GM19463 (cell line): Measurements from ENCODE around the gene PDE6H.

ENCODE experiments used
- ATAC-seq: cut with Tn5 transposase; IDR thresholded peaks from one replicate; pipeline ENCODE4 v1.9.1; 2021; ENCODE audit warnings: mild to moderate bottlenecking, moderate library complexity; ENCODE audit not compliant: unreplicated experiment

PDE6H gene

DNA sequence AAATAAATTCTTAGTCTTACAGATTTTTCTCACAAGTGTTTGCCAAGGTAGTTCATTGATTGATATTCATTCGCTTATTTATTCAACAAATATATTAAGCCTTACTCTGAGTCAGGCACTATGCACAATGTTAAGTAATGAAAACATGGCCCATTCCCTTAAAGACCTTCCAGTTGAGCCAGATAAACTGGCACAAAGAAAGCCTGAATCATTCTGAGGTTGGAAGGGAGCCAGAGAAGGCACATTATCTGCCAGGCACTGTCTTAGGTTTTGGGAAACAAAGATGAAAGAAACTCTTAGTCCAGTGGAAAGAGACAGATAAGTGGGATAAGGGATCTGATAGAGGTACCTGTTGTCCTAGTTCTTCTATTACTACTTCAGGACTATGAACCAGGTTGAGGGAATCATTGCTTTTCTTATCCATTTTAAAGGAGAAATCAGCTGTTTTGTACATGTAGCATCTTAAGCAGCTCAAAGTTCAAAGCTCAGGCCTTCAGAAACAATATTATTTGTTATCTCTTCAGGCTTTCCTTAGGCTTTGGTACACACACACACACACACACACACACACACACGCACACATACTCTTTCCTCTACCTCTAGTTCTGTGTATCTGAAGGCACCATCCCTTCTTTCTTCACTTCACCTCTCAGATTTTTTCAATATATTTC, 27.0 kb downstream of the PDE6H start:
- no peak for ATAC-seq

DNA sequence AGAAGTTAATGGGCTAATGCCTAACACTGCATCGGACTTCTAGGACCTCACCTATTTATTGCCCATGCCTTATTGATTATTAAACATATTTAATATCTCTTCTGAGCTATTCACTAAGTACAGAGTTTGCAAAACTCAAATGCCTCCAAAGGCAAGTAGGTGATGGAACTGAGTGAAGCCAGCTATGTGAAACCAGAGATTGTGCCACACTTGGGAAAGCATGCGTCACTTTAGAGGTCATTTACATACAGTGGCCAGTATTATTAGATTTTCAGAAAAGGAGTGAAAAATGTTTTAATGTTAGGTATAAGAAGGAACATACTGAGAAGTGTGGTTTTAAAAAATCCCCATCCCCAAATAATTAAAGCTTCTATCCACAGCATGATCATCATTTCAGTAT, 27.7 kb downstream of the PDE6H start:
- ATAC-seq, result no peak

DNA sequence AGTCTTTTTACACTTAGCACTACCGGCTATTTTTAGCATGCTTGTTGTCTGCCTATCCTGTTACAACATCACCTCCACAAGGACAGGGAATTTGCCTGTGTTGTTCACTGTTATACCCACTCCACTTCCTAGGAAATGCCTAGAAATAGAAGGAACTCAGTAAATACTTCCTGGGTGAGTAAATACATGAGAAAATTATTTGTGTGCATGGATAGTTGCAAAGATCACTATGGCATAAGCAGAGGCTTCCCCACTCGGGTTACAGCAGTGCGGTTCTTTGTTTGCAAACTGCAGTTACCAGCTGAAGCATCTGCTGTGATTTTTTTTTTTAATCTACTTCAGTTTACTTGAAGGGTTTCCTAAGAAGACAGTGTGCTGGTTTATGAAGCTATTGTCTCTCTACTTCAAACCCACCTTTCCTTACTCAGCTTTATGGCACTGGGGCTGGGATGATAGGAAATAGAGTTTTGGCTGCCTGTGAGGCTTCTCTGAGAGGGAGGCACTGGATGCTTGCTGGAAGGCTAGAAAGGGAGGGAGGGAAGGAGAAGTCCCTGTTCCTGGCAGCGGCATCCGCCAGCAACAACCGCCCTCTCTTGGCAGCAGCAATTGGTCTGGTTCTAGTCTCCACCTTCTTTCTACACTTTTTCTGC, 29.0 kb downstream of the PDE6H start:
- ATAC-seq, result no peak

DNA sequence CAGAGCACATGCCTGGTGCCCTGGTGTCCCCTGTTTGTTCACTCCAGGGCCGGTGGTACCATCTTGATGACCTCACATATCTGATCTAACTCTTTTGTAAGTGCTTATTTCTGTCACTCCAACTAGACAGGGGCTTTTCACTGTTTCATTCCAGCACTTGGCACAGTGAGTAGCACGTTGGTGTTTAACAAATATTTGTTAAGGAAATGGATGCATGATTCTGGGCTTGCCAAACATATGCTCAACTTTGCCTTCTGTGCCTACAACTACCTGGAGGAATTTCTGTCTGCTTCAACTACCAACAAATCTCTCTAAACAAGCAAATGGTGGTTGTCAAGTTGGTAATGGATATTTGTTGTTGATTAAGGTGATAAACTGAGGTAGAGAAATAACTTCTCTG, 31.6 kb downstream of the PDE6H start:
- no peak for ATAC-seq

DNA sequence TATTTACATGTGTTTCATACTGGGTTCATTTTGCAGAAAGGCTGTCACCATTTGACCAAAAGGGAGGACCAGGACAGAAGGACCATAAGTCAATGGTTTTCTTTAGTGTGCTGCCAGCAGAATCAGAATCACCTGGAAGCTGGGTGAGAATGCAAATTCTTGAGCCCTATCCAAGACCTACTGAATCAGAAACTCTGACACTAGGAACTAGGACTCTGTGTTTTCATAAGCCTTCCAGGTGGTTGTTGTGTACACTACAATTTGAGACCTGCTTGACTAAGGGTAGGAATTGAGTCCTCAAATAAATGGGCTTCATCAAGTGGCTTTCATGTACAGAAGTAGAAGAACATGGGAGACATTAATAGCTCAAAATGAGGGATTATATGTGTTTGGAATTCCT, 32.2 kb downstream of the PDE6H start:
- ATAC-seq, result no peak

DNA sequence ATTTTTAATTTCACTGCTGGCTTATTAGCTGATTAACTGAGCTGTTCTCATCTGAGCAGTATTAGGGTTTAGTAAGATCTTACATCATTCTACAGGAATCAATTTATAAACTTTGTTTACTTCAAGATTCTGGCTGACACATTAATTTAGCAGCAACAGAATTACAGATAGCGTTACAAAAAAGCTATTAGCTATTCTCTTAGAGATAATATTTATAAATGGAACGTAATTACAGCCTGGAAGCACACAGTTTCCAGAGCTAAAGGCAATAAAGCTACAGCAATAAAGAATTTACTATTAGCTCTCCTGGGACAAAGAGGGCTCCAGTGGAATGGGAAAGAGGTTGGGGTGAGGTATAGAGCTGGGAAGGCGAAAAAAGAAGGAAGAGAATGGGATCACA, 34.7 kb downstream of the PDE6H start:
- no peak for ATAC-seq

DNA sequence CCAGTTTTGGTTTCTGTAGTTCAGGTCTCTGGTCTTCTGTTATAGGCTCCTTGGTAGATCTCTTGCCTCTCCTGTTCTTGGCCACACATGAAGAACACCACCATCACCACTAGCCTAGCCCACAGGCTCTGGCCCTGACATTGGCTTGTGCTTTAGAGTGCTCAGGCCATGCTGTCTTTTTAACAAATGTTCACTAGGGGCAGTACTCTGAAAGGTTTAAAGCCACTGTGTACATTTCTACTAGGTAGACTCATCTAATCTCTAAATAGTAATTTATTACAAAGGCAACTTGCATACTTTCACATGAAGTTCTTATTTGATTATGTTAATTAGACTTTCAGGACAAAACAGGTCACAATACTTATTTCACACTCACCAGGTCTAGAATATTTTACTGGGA, 38.3 kb downstream of the PDE6H start:
- no peak for ATAC-seq

DNA sequence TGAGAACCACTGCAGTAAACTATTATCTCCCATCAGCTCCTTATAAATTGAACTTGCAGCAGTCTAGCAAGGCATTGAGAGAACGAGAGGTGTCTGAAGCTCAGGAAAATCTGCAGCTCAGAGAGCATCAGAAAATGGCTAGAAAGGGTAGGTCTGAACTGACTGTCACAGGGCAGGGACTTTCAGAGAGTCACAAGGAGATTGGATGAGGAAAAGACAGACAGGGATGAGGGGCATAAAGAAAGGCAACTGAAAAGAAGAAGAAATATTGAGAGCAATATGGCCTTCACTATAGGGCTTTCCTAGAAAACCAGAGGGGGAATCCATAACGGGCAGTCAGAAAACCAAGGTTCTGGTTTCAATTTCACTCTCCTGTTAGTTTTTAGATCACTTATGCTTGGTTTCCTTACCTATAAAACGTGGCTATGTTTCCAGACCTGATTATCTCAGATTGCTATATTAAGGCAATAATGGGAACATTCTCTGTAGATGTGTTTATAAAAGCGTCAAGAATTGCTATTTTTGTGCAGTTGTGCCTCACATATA, 40.9 kb downstream of the PDE6H start:
- ATAC-seq, result no peak

DNA sequence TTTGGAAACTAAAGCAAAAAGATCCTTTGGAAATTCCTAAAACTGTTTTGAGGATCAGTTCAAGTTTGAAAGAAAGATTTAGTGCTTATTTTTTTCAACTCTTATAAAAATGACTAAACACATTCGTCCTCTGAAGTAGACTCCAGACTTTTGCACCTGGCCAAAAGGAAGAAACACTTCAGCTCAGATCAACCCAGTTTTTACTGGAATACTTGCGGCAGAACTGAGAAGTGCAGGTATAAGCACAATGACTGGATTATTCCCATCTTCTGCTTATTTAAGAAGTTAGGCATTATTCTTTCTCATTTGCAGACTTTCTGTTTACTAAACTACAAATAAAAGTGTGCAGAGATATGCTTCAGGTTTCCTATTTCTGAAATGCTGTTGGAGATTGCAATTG, 41.9 kb downstream of the PDE6H start:
- no peak for ATAC-seq

DNA sequence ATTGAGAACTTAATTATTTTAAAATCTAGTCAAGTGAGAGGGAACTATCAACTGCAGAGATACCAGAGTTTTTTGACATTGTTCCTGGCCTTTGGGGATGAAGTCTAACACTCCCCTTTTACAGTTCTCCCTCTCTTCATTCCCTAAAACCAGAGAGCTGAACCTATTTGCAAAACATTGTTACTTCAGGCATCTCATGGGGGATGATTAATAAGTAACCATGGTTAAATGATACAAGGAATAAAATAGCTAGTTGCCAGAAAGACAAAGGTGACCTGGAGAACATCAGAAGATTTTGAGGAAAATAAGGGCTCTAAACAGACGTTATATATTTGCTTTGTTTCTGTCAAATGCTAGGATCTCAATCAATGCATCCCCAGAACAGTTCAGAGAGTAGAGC, 42.3 kb downstream of the PDE6H start:
- ATAC-seq, result no peak

DNA sequence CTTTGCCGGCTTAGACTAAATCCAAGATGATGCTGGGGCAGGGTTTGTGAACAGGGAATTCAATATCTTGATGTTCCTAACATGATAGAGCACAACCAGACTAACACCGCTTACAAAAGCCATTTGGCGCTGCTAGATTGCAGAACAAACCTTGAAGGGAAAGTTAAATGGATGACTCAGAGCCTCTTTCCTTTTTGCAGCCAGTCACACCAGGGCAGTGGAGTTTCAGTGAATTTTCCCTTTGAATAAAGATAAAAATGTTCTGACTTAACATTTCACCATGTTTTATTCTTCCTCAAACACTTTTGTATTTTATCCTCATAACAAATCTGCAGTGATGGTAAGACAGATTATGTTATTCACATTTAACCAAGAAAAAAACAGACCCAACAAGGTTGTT, 47.3 kb downstream of the PDE6H start:
- ATAC-seq, result no peak
